ENCODE data around the gene EXOC4. TPM values are rescaled to one million over a fixed set of nuclear protein-coding genes. Genes with fewer than 3 reads are reported as not detected.

EXOC4 gene
- total RNA-seq, 2 donors from 2014 or later = 53.5 to 62.3 TPM

DNA sequence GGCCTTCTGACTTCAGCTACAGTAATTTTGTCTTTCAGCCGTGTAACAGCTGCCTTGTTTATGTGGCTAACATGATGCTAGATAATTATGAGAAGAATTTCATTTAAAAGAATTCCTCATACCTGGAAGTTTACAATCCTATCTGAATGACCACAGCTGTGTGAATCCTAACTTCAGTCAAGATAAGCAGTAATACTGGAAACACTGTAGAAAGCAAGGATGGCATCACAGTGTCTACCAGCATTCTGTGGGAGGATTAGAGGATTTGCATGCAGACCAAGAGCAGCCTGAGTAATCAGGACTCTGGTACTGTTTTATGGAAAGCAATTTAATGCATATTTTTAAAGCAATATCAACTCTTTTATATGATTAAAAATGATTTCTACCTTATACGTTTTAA is 282.4 kb downstream of the EXOC4 start:
- Mint-ChIP-seq H3K4me1 (no peaks in the 10 kb centered on the region), H3K4me3 (no peak overlapping the region), H3K27ac (no peak overlapping the region), H3K36me3 (ENCODE audit: low read depth) (no peaks in the 10 kb centered on the region), H3K27me3 (no peaks in the 10 kb centered on the region), H3K9me3 (peaks cover 3% of the 10 kb centered on the region)
- no peak for ATAC-seq (replicated peaks)

DNA sequence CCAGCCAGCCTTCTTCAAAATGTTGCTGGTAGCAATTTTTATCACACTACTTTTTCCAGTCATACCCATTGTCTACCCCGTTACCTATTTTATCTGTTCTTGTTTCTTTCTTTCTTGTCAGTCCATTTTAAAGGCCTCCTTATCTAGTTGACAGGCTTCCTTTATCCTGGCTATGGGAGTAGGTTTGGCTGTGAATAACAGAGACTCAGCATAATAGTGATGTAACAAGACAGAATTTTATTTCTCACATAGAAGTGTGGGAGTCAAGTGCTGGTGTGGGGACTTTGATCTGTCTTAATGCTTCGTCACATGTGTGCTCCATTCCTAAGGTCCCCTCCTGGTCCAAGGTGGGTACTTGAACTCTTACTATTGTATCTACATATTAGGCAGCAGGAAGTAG is 283.6 kb downstream of the EXOC4 start:
- ATAC-seq (replicated peaks) = no peak
- H3K9me3 Mint-ChIP-seq = peaks cover 3% of the 10 kb centered on the region
- no peaks in the 10 kb centered on the region for H3K4me1 Mint-ChIP-seq

DNA sequence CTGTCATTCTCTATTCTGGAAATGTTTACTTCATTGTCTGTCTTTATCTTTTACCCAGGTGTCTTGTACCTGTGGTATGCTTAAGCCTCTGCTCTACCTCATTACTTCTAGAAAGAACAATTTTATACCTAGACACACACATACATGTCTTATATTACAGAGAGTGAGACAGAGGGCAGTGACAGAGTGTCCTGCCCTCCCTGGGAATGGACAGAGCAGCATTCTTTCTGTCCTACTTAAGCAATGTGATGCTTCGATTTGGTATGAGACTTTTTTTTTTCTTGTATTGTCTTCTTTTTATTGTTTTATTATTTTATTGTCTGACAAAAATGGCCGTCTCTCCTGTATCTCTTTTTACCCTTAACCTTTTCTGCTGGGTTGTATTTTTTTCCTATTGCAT is 286.1 kb downstream of the EXOC4 start:
- peaks cover 3% of the 10 kb centered on the region for H3K9me3 Mint-ChIP-seq
- no peak overlapping the region for H3K4me3 Mint-ChIP-seq
- no peaks in the 10 kb centered on the region for H3K27me3 Mint-ChIP-seq
- H3K4me1 Mint-ChIP-seq = peaks cover 5% of the 10 kb centered on the region
- no peak for ATAC-seq (replicated peaks)
- H3K27ac Mint-ChIP-seq = no peak overlapping the region
- H3K36me3 Mint-ChIP-seq (ENCODE audit: low read depth) = no peaks in the 10 kb centered on the region

More for the DNA sequence above, 283.6 kb downstream of the EXOC4 start:
- no peak overlapping the region for H3K4me3 Mint-ChIP-seq
- peak overlapping the region; percentile 66 for H3K27ac Mint-ChIP-seq
- no peaks in the 10 kb centered on the region for H3K27me3 Mint-ChIP-seq
- H3K36me3 Mint-ChIP-seq (ENCODE audit: low read depth) = no peaks in the 10 kb centered on the region

DNA sequence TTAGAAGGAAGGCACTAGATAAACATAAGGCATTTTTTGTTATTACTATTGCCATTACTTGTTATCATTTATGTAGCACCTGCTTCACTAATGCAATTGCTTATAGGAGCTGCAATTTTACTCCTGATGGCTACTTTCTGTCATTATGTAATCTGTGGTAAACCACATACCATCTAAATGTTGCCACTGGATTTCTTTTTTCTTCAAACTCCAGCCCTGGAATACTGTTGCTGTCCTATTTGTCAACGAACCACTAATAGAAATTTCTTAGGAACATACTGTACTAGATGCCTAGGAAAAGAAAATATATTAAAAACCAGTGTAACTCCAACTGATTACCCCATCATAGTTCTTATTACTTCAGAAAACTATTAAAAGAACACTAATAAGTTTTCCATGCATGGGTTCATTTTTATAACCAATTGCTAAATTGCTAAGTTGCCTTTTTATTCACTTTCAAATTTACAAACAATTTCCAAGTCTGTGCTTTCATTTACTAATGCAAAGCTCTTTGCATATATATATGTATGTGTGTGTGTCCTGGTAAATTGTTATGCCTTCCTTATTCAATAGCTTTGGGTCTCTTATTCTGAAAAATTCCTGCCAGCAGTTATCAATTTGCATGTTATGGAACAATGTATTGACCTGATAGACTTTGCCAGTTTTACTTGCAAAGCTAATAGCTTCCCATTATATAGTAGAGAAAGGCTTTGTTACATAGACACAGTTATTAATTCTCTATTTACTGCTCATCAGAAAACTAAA is 287.4 kb downstream of the EXOC4 start:
- ATAC-seq (replicated peaks) = no peak
- H3K36me3 Mint-ChIP-seq (ENCODE audit: low read depth) = no peaks in the 10 kb centered on the region
- H3K9me3 Mint-ChIP-seq = peaks cover 3% of the 10 kb centered on the region
- no peaks in the 10 kb centered on the region for H3K27me3 Mint-ChIP-seq
- H3K4me1 Mint-ChIP-seq = peaks cover 5% of the 10 kb centered on the region
- no peak overlapping the region for H3K4me3 Mint-ChIP-seq
- no peak overlapping the region for H3K27ac Mint-ChIP-seq

DNA sequence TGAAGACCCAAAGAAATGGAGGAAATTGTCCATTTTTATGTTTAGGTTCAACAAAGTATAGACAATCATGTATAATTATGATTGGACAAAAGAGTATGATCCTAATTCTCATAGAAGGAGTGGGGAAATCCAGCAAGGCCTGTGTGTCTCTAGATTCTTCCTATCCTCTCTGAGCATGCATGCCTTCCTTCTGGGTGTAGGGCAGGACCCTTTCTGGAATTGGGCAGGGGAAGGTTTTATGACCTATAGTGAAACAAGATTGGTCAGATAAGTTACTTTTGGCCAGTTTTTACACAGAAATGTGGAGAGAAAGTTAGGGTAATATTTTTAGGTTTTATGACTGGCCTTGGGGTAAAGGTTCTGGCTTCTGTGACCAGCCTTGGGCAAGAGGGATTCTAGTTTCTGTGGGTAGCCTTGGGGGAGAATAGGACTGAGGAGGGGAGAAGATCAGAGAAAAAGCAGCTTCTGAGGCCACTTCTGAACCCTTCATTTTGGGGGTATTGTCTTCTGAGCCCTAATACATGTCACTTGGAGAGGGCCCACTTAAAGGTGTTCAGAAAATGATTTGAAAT is 289.4 kb downstream of the EXOC4 start:
- no peak for ATAC-seq (replicated peaks)
- no peak overlapping the region for H3K4me3 Mint-ChIP-seq
- no peaks in the 10 kb centered on the region for H3K27me3 Mint-ChIP-seq
- no peaks in the 10 kb centered on the region for H3K9me3 Mint-ChIP-seq
- no peaks in the 10 kb centered on the region for H3K36me3 Mint-ChIP-seq (ENCODE audit: low read depth)
- peaks cover 5% of the 10 kb centered on the region for H3K4me1 Mint-ChIP-seq
- no peak overlapping the region for H3K27ac Mint-ChIP-seq

DNA sequence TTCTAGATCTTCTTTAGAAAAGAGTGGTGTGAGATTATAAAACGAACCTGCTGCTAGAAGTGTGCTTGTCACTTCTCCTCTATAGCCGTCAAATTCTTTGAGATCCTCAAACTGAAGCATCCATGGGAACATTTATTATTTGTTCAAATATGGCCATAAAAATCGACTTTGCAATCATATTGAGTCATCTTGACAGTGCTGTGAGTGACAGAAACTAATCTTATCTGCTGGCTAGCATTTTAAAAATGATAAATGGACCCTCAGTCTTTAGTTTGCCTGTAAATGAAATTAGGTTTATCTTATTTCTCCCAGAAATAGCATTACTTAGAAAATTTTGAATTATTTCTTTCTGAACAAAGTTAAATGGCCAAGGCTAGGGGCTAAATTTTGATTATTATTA is 290.8 kb downstream of the EXOC4 start:
- no peak overlapping the region for H3K27ac Mint-ChIP-seq
- H3K27me3 Mint-ChIP-seq = no peaks in the 10 kb centered on the region
- no peak for ATAC-seq (replicated peaks)
- no peaks in the 10 kb centered on the region for H3K9me3 Mint-ChIP-seq
- H3K4me1 Mint-ChIP-seq = peaks cover 5% of the 10 kb centered on the region
- H3K36me3 Mint-ChIP-seq (ENCODE audit: low read depth) = no peaks in the 10 kb centered on the region
- H3K4me3 Mint-ChIP-seq = no peak overlapping the region

DNA sequence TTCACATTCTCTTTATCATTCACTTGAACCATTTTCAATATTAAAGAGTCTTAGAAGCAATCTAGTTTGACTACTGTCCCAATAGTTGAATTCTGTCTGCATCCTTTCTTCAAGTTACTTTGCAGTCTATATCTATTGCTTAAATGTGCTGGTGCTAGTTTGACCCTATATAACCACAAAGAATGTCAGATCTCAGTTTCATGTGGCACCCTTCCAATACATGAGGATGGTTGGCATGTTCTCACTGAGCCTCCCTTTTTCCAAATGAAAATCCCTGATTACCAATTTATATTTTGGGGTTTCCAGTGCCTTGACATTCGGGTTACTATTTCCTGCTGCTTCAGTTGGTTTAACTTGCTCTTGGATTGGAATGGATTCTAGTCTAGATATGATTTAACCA is 292.7 kb downstream of the EXOC4 start:
- Mint-ChIP-seq H3K27me3 (no peaks in the 10 kb centered on the region), H3K27ac (no peak overlapping the region), H3K9me3 (no peaks in the 10 kb centered on the region), H3K4me1 (peaks cover 13% of the 10 kb centered on the region), H3K36me3 (ENCODE audit: low read depth) (no peaks in the 10 kb centered on the region), H3K4me3 (no peak overlapping the region)
- ATAC-seq (replicated peaks) = no peak

DNA sequence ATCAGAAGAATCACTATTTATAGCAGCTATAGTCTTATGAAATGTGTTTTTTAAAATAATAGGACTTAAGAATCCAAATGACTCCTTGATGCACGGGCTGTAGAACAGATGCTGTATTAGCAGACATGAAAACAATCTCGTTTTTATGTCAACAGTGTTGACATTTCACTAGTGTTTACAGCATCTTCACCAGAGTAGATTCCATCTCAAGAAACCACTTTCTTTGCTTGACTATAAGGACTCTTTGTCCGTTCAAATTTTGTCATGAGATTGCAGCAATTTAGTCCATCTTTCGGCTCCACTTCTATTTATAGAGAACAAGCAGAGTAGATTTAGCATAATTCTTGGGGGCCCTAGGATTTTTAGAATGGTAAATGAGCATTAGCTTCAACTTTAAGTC is 295.1 kb downstream of the EXOC4 start:
- Mint-ChIP-seq H3K27ac (no peak overlapping the region), H3K36me3 (ENCODE audit: low read depth) (no peaks in the 10 kb centered on the region), H3K27me3 (no peaks in the 10 kb centered on the region), H3K4me1 (peaks cover 8% of the 10 kb centered on the region), H3K4me3 (no peak overlapping the region), H3K9me3 (no peaks in the 10 kb centered on the region)
- ATAC-seq (replicated peaks) = no peak

DNA sequence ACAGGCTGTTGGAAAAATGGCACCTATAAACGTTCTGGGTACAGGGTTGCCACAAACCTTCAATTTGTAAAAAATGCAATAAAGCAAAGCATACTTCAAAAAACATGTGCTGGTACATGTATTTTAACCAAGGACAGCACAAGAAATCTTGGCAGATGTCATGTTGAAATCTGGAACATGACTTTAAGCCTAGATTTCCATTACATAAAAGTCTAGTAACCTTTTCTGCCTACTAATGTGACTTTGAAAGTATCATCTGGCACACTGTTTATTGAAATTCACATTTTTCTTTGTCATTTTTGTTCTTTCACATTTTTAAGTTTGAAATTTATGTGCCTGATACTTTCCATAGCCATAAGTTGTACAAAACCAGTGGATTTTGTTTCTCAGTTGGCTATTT is 296.8 kb downstream of the EXOC4 start:
- Mint-ChIP-seq H3K36me3 (ENCODE audit: low read depth) (no peaks in the 10 kb centered on the region), H3K4me3 (no peak overlapping the region), H3K27ac (no peak overlapping the region), H3K27me3 (no peaks in the 10 kb centered on the region), H3K4me1 (peaks cover 8% of the 10 kb centered on the region), H3K9me3 (no peaks in the 10 kb centered on the region)
- no peak for ATAC-seq (replicated peaks)

DNA sequence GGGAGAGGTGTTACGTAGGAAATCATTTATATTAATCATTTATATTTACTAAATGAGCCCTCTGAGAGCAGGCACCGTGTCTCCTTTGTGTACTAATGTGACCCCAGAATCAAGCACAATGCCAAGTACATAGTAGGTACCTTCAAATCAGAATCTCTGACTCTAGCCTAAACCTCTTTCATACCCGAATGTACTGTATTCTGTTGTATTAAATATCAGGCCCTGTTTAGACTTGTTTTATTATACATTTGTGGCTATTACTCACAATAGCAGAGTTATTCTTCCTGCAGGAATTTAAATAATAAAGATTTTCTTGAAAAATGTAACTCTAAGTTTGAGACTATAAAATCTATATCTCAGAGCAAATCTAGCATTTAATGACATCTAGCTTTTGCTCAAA is 297.3 kb downstream of the EXOC4 start:
- Mint-ChIP-seq H3K4me3 (no peak overlapping the region), H3K4me1 (peaks cover 8% of the 10 kb centered on the region)
- no peak for ATAC-seq (replicated peaks)

DNA sequence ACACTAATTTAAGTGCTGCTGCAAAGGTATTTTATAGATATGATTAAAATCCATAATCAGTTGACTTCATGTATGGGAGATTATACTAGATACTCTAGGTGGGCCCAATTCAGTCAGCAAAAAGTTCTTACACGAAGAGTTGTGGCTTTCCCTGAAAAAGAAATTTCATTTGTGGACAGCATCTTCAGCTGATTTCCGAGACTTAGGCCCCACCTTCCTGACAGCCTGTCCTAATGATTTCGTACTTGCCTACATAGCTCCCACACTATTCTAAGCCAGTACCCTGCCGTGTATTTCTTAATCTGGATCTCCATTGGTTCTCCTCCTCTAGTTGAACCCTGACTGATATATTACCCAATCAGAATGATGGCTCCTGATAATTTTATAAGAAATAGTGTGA is 297.9 kb downstream of the EXOC4 start:
- Mint-ChIP-seq H3K9me3 (no peaks in the 10 kb centered on the region), H3K4me3 (no peak overlapping the region), H3K27ac (no peak overlapping the region), H3K4me1 (peaks cover 8% of the 10 kb centered on the region), H3K27me3 (no peaks in the 10 kb centered on the region), H3K36me3 (ENCODE audit: low read depth) (no peaks in the 10 kb centered on the region)
- ATAC-seq (replicated peaks) = no peak

More for the DNA sequence above, 297.3 kb downstream of the EXOC4 start:
- no peaks in the 10 kb centered on the region for H3K9me3 Mint-ChIP-seq
- no peaks in the 10 kb centered on the region for H3K27me3 Mint-ChIP-seq
- H3K27ac Mint-ChIP-seq = no peak overlapping the region
- no peaks in the 10 kb centered on the region for H3K36me3 Mint-ChIP-seq (ENCODE audit: low read depth)

DNA sequence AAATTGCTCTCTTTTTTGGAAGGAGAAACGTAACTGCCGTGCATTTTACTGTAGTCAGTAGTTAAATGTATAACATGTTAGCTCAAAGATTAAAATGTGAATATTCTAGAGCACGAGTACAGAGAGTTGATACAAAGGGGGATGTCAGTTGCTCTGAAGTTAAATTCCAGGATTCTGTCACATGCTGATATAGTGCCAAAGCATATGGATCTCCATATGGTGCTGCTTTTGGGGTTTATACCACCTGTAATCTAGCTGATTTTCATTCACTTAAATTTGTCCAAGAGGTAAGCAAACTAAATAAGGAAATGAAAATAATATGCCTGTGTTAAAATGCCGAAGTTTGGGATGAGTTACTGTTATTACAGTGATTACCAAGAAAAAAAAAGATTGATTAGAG is 298.6 kb downstream of the EXOC4 start:
- no peak for ATAC-seq (replicated peaks)
- Mint-ChIP-seq H3K36me3 (ENCODE audit: low read depth) (no peaks in the 10 kb centered on the region), H3K27ac (no peak overlapping the region), H3K27me3 (no peaks in the 10 kb centered on the region), H3K4me3 (no peak overlapping the region), H3K9me3 (no peaks in the 10 kb centered on the region), H3K4me1 (peaks cover 8% of the 10 kb centered on the region)

DNA sequence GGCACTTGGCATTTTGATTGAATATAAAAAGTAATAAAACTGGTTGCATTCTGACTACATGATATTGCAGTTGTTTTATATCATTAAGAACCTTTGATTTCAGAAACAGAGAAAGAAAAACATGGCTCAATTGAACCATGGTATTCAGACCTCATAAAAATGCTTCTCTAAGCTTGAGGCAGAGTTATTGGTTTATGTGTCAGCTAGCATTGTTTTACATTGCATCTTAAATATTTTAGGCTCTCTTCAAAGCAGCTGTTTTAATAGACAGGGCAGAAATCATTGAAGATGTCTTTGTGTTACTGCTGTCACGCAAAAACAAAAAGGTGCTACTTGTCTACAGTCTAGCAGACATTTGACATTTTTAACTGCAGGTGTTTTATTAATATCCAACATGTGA is 299.2 kb downstream of the EXOC4 start:
- Mint-ChIP-seq H3K4me3 (no peak overlapping the region), H3K9me3 (no peaks in the 10 kb centered on the region), H3K27ac (no peak overlapping the region), H3K27me3 (no peaks in the 10 kb centered on the region), H3K36me3 (ENCODE audit: low read depth) (no peaks in the 10 kb centered on the region), H3K4me1 (peaks cover 8% of the 10 kb centered on the region)
- ATAC-seq (replicated peaks) = no peak

DNA sequence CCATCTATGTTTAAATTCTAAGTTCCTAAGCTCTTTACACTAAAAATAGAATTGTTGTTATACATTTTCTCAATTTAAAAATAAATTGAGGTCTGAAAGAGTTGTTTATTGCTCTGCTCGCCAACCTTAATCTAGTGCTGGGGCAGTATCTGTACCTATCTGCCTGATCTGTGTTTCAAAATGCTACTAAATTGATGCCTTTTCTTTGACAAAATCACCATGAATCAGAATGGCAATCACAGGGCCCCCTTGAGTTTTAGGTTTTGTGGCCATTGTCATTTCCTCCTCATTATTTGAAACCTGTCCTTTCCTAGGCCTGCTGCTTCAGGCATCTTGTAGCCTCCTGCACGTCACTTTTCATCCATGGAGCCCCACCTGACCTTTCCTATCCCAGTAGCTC is 301.5 kb downstream of the EXOC4 start:
- H3K4me3 Mint-ChIP-seq = no peak overlapping the region
- no peaks in the 10 kb centered on the region for H3K27me3 Mint-ChIP-seq
- H3K27ac Mint-ChIP-seq = no peak overlapping the region
- H3K4me1 Mint-ChIP-seq = peaks cover under 1% of the 10 kb centered on the region
- H3K36me3 Mint-ChIP-seq (ENCODE audit: low read depth) = no peaks in the 10 kb centered on the region
- H3K9me3 Mint-ChIP-seq = no peaks in the 10 kb centered on the region
- no peak for ATAC-seq (replicated peaks)

DNA sequence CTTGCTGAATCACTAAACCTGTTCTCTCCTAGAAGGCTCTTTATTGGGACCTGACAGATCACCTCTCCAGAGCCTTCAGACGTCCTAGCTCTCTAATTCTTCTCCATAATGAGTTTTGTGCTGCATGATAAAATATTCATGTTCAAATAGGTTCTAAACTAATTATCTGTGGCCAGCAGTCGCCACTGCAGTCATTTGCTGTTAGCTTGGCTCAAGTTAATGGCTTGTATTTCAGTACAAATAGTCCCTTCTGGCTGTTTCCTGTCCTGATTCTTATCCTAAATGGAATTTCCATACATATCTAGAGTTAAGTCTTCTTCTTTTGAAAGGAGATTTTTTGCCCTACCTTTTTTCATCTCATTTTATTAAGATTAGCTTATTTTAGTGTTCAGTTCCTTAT is 303.2 kb downstream of the EXOC4 start:
- no peak overlapping the region for H3K4me3 Mint-ChIP-seq
- H3K27me3 Mint-ChIP-seq = no peaks in the 10 kb centered on the region
- no peaks in the 10 kb centered on the region for H3K9me3 Mint-ChIP-seq
- no peaks in the 10 kb centered on the region for H3K4me1 Mint-ChIP-seq
- no peak for ATAC-seq (replicated peaks)
- H3K36me3 Mint-ChIP-seq (ENCODE audit: low read depth) = no peaks in the 10 kb centered on the region
- no peak overlapping the region for H3K27ac Mint-ChIP-seq
